Large intestine (tissue), 12 donors: ENCODE measurements around the gene PAH. TPM values are rescaled to one million over a fixed set of nuclear protein-coding genes. Genes with fewer than 3 reads are reported as not detected.
A peak's percentile ranks its signal among the peaks of the same experiment; 100 is the strongest.

Experiments used
- DNase-seq, 2 donors: peaks; one replicate each; pipeline versions ENCODE4 v3.0.0 to v3.0.0-alpha.2; 2013
- H3K27ac ChIP-seq: one replicate; pipeline ENCODE4 v1.5.1; 2013; ENCODE audit warnings: low read length
- H3K27me3 ChIP-seq: 2 replicates; pipeline ENCODE4 v1.6.1; 2013; ENCODE audit warnings: low read length; ENCODE audit not compliant: control insufficient read depth, insufficient read depth
- H3K36me3 ChIP-seq: 2 replicates; pipeline ENCODE4 v1.6.1; 2013; ENCODE audit warnings: low read length; ENCODE audit not compliant: control insufficient read depth, insufficient read depth
- H3K4me1 ChIP-seq: one replicate; pipeline ENCODE4 v1.6.1; 2013; ENCODE audit warnings: low read length; ENCODE audit not compliant: control insufficient read depth, insufficient read depth
- H3K4me3 ChIP-seq: one replicate; pipeline ENCODE4 v1.5.1; 2013; ENCODE audit warnings: low read length
- H3K9me3 ChIP-seq: one replicate; pipeline ENCODE4 v1.6.1; 2013; ENCODE audit warnings: mild to moderate bottlenecking, low read depth, low read length, moderate library complexity; ENCODE audit not compliant: control insufficient read depth
- WGBS: methylation state at CpG from one replicate; pipeline ENCODE4 v1.1.5; 2013; ENCODE audit warnings: low lambda C conversion rate; ENCODE audit not compliant: insufficient coverage; 5-methylcytosine and 5-hydroxymethylcytosine counted together
- long read RNA-seq, 11 donors: transcript quantifications; one replicate each; lab custom pipeline, GENCODE V29; 2026
- polyA plus RNA-seq: library from polyadenylated mRNA; unstranded; fragments of 120-200 nt; gene quantifications from one replicate; pipeline ENCODE4 v1.2.1, GENCODE V29; 2013

The PAH gene
- polyA plus RNA-seq, result 172 TPM
- long read RNA-seq, donor 1, full-length matches to known transcripts, result 5 of 5 reads
- long read RNA-seq, donor 1, partial matches to known transcripts, result 0 of 5 reads
- long read RNA-seq, donor 1, other reads (novel, unspliced or antisense), result 0 of 5 reads
- long read RNA-seq, donor 2, full-length matches to known transcripts, result 32 of 39 reads
- long read RNA-seq, donor 2, partial matches to known transcripts, result 7 of 39 reads
- long read RNA-seq, donor 2, other reads (novel, unspliced or antisense), result 0 of 39 reads
- long read RNA-seq, donor 3, result 0 reads
- long read RNA-seq, donor 4, result 0 reads
- long read RNA-seq, donor 5, full-length matches to known transcripts, result 2 of 2 reads
- long read RNA-seq, donor 5, partial matches to known transcripts, result 0 of 2 reads
- long read RNA-seq, donor 5, other reads (novel, unspliced or antisense), result 0 of 2 reads
- long read RNA-seq, donor 6, full-length matches to known transcripts, result 16 of 28 reads
- long read RNA-seq, donor 6, partial matches to known transcripts, result 12 of 28 reads
- long read RNA-seq, donor 6, other reads (novel, unspliced or antisense), result 0 of 28 reads
- long read RNA-seq, donor 7, partial matches to known transcripts, result 0 of 1 reads
- long read RNA-seq, donor 7, other reads (novel, unspliced or antisense), result 0 of 1 reads
- long read RNA-seq, donor 8, full-length matches to known transcripts, result 37 of 48 reads
- long read RNA-seq, donor 8, partial matches to known transcripts, result 11 of 48 reads
- long read RNA-seq, donor 8, other reads (novel, unspliced or antisense), result 0 of 48 reads
- long read RNA-seq, donor 9, full-length matches to known transcripts, result 29 of 46 reads
- long read RNA-seq, donor 9, partial matches to known transcripts, result 17 of 46 reads
- long read RNA-seq, donor 9, other reads (novel, unspliced or antisense), result 0 of 46 reads
- long read RNA-seq, donor 10, full-length matches to known transcripts, result 11 of 18 reads
- long read RNA-seq, donor 10, partial matches to known transcripts, result 7 of 18 reads
- long read RNA-seq, donor 10, other reads (novel, unspliced or antisense), result 0 of 18 reads
- long read RNA-seq, donor 11, full-length matches to known transcripts, result 18 of 18 reads
- long read RNA-seq, donor 11, partial matches to known transcripts, result 0 of 18 reads
- long read RNA-seq, donor 11, other reads (novel, unspliced or antisense), result 0 of 18 reads

- Histone ChIP-seq H3K9me3 (no peaks in the 10 kb centered on the region), H3K4me1 (peaks cover 38% of the 10 kb centered on the region), H3K27me3 (no peaks in the 10 kb centered on the region), H3K4me3 (peak within 1 kb of the TSS; percentile 41), H3K36me3 (no peaks in the 10 kb centered on the region), H3K27ac (peak within 1 kb of the TSS; percentile 90)
- no CpG with 5 or more reads among the region's 30 CpGs for WGBS
- DNase-seq, result peak; percentile 92 to 93
Measured at GRCh38 chr12:102917026-102917787, at the start of gene PAH. Gene PAH, minus strand, starts transcription at chr12:102917244. Its CDS starts 114 bp downstream, at chr12:102917130.

- Histone ChIP-seq H3K36me3 (no peaks in the 10 kb centered on the region), H3K4me3 (no peak overlapping the region), H3K27me3 (peaks cover 81% of the 10 kb centered on the region), H3K9me3 (peaks cover 8% of the 10 kb centered on the region), H3K4me1 (peaks cover 3% of the 10 kb centered on the region), H3K27ac (no peak overlapping the region)
- WGBS, result 0% methylated on average over 1 of the region's 12 CpGs
- DNase-seq, result no peak
Measured at GRCh38 chr12:102966200-102966863, 49.3 kb upstream of the PAH start.

- Histone ChIP-seq H3K27ac (no peak overlapping the region), H3K9me3 (peaks cover 8% of the 10 kb centered on the region), H3K4me3 (peak overlapping the region; percentile 13), H3K4me1 (peaks cover 3% of the 10 kb centered on the region), H3K27me3 (peaks cover 86% of the 10 kb centered on the region), H3K36me3 (no peaks in the 10 kb centered on the region)
- WGBS, result 2% methylated on average over 16 of the region's 38 CpGs
- peak in 1 of 2 donors; percentile 16 for DNase-seq
Measured at GRCh38 chr12:102965281-102966155, 48.5 kb upstream of the PAH start.

GRCh38 chr12:102964872-102965271 is 47.8 kb upstream of the PAH start:
- Histone ChIP-seq H3K9me3 (peaks cover 8% of the 10 kb centered on the region), H3K36me3 (no peaks in the 10 kb centered on the region), H3K4me1 (peaks cover 3% of the 10 kb centered on the region), H3K27me3 (peaks cover 91% of the 10 kb centered on the region), H3K4me3 (peak overlapping the region; percentile 13), H3K27ac (no peak overlapping the region)
- peak; percentile 65 to 89 for DNase-seq
- 0% methylated on average over 2 of the region's 21 CpGs for WGBS

- 40% methylated on average over 1 of the region's 4 CpGs for WGBS
- Histone ChIP-seq H3K27ac (no peak overlapping the region), H3K27me3 (peaks cover 95% of the 10 kb centered on the region), H3K36me3 (no peaks in the 10 kb centered on the region), H3K9me3 (peaks cover 8% of the 10 kb centered on the region), H3K4me3 (no peak overlapping the region), H3K4me1 (peaks cover 3% of the 10 kb centered on the region)
- no peak for DNase-seq
Measured at GRCh38 chr12:102963796-102964195, 46.8 kb upstream of the PAH start.

- Histone ChIP-seq H3K27me3 (peaks cover 96% of the 10 kb centered on the region), H3K9me3 (peaks cover 12% of the 10 kb centered on the region)
- no CpG with 5 or more reads among the region's 3 CpGs for WGBS
Measured at GRCh38 chr12:102962986-102963385, 45.9 kb upstream of the PAH start.

GRCh38 chr12:102962532-102962931 is 45.5 kb upstream of the PAH start:
- H3K9me3 ChIP-seq, result peaks cover 12% of the 10 kb centered on the region
- H3K36me3 ChIP-seq, result no peaks in the 10 kb centered on the region
- peaks cover 3% of the 10 kb centered on the region for H3K4me1 ChIP-seq
- DNase-seq, result no peak
- WGBS, result no CpG with 5 or more reads among the region's 11 CpGs
- no peak overlapping the region for H3K4me3 ChIP-seq
- H3K27me3 ChIP-seq, result peaks cover 96% of the 10 kb centered on the region
- H3K27ac ChIP-seq, result no peak overlapping the region

More at GRCh38 chr12:102962986-102963385, 45.9 kb upstream of the PAH start:
- Histone ChIP-seq H3K4me3 (no peak overlapping the region), H3K27ac (no peak overlapping the region), H3K4me1 (peaks cover 3% of the 10 kb centered on the region), H3K36me3 (no peaks in the 10 kb centered on the region)
- no peak for DNase-seq

- DNase-seq, result no peak
- Histone ChIP-seq H3K27ac (no peak overlapping the region), H3K4me3 (no peak overlapping the region), H3K4me1 (peaks cover 3% of the 10 kb centered on the region), H3K36me3 (no peaks in the 10 kb centered on the region), H3K27me3 (peaks cover 95% of the 10 kb centered on the region), H3K9me3 (peaks cover 12% of the 10 kb centered on the region)
- WGBS, result 0% methylated on average over 2 of the region's 8 CpGs
Measured at GRCh38 chr12:102961466-102961855, 44.4 kb upstream of the PAH start.
